Osteoblast (primary cell): ENCODE data around the gene MMP3. TPM values are rescaled to one million over a fixed set of nuclear protein-coding genes. Genes with fewer than 3 reads are reported as not detected.

Experiments used
- DNase-seq: peaks from one replicate; pipeline ENCODE4 v3.0.0; 2011; ENCODE audit warnings: low spot score, mixed read lengths; ENCODE audit not compliant: insufficient read length; ENCODE audit errors: missing footprints
- H2AFZ ChIP-seq: 2 replicates; pipeline ENCODE4 v1.6.0; 2011; ENCODE audit warnings: mild to moderate bottlenecking, low read length
- H3K27ac ChIP-seq: 2 replicates; pipeline ENCODE4 v1.5.1; 2011; ENCODE audit warnings: mild to moderate bottlenecking, low read depth, low read length, moderate library complexity
- H3K27me3 ChIP-seq: 2 replicates; pipeline ENCODE4 v1.6.0; 2012; ENCODE audit warnings: mild to moderate bottlenecking, control low read depth, inconsistent platforms, low read length, moderate library complexity; ENCODE audit not compliant: insufficient read depth
- H3K36me3 ChIP-seq: 2 replicates; pipeline ENCODE4 v1.5.1; 2011; ENCODE audit warnings: mild to moderate bottlenecking, low read length, control low read depth, moderate library complexity; ENCODE audit not compliant: insufficient read depth
- H3K4me1 ChIP-seq: 2 replicates; pipeline ENCODE4 v1.5.1; 2011; ENCODE audit warnings: mild to moderate bottlenecking, low read length, control low read depth, moderate library complexity; ENCODE audit not compliant: insufficient read depth
- H3K4me2 ChIP-seq: 2 replicates; pipeline ENCODE4 v1.6.0; 2011; ENCODE audit warnings: mild to moderate bottlenecking, low read length; ENCODE audit not compliant: insufficient read depth
- H3K4me3 ChIP-seq: fragments of 200-600 bp; sonication (generic); 3 replicates; pipeline ENCODE4 v1.5.1; 2012; ENCODE audit warnings: mild to moderate bottlenecking, low read length, inconsistent platforms; ENCODE audit not compliant: insufficient read depth
- H3K79me2 ChIP-seq: 2 replicates; pipeline ENCODE4 v1.6.0; 2012; ENCODE audit warnings: mild to moderate bottlenecking, low read length, control low read depth, inconsistent platforms; ENCODE audit not compliant: insufficient read depth
- H3K9me3 ChIP-seq: 2 replicates; pipeline ENCODE4 v1.5.1; 2011; ENCODE audit warnings: low read depth, low read length, control low read depth
- H4K20me1 ChIP-seq: 2 replicates; pipeline ENCODE4 v1.6.0; 2012; ENCODE audit warnings: mild to moderate bottlenecking, low read length, control low read depth; ENCODE audit not compliant: insufficient read depth
- total RNA-seq: library from RNA; depleted of rRNA; stranded (reverse); fragments of >200 nt; gene quantifications from 2 replicates; pipeline ENCODE4 v1.2.3, GENCODE V29; 2012
- TF ChIP-seq, protein P1 (sequence below): IDR thresholded peaks from 2 replicates; pipeline ENCODE4 v1.5.1; 2011; ENCODE audit warnings: mild to moderate bottlenecking, low read depth, low read length, moderate library complexity; ENCODE audit errors: extremely low read depth

The MMP3 gene
- total RNA-seq, 1 donor: 5.1 TPM

DNA sequence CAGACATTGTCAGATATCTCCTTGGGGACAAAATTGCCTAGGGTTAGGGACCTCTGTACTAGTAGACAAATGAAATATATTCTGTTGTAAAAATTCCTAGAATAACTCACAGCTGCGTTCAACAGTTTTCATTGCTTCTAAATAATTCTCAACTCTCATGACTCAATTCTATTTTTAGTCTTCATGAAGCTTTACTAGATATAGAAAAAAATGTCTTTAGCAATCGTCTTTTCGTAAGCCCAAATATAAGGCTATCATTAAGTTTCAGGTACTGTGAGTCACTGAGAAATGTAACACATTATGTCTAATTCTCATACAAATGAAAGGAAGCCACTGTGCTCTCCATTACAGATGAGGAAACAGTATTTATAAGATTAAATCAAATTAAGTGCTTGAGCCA lies 24.9 kb upstream of the MMP3 start:
- Histone ChIP-seq H3K9me3 (no peaks in the 10 kb centered on the region), H2AFZ (no peak overlapping the region), H3K79me2 (no peaks in the 10 kb centered on the region), H3K4me3 (no peak overlapping the region), H3K36me3 (no peaks in the 10 kb centered on the region), H3K4me2 (peak overlapping the region; percentile 40), H3K4me1 (peaks cover 6% of the 10 kb centered on the region), H3K27ac (no peak overlapping the region), H3K27me3 (no peaks in the 10 kb centered on the region), H4K20me1 (no peaks in the 10 kb centered on the region)
- peak; percentile 81 for DNase-seq
- TF ChIP-seq, protein P1, sequence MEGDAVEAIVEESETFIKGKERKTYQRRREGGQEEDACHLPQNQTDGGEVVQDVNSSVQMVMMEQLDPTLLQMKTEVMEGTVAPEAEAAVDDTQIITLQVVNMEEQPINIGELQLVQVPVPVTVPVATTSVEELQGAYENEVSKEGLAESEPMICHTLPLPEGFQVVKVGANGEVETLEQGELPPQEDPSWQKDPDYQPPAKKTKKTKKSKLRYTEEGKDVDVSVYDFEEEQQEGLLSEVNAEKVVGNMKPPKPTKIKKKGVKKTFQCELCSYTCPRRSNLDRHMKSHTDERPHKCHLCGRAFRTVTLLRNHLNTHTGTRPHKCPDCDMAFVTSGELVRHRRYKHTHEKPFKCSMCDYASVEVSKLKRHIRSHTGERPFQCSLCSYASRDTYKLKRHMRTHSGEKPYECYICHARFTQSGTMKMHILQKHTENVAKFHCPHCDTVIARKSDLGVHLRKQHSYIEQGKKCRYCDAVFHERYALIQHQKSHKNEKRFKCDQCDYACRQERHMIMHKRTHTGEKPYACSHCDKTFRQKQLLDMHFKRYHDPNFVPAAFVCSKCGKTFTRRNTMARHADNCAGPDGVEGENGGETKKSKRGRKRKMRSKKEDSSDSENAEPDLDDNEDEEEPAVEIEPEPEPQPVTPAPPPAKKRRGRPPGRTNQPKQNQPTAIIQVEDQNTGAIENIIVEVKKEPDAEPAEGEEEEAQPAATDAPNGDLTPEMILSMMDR: no peak

DNA sequence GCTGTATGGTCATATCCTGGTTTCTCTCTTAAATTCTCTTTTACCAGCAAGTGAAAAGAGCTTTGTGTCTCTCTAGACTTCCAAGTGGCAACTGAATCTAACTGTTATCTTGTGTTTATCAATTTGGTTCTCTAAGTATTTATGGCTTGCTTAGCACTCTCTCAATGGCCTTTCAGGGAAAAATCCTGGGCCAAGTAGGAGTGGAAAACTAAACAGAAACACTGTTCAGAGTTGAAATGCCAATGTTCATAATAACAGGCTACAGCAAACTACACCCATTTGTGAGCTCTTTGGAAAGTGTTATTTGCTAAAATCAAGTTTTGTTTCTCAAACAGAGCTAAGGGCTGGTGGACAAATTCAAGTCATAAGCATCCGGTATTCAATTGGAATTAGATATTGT lies 21.3 kb upstream of the MMP3 start:
- Histone ChIP-seq H3K9me3 (no peaks in the 10 kb centered on the region), H4K20me1 (no peaks in the 10 kb centered on the region), H3K27me3 (no peaks in the 10 kb centered on the region), H3K79me2 (no peaks in the 10 kb centered on the region), H3K4me3 (no peak overlapping the region), H2AFZ (no peak overlapping the region), H3K36me3 (no peaks in the 10 kb centered on the region), H3K4me2 (no peak overlapping the region), H3K4me1 (peaks cover 6% of the 10 kb centered on the region), H3K27ac (no peak overlapping the region)
- DNase-seq: no peak
- TF ChIP-seq, protein P1: no peak

DNA sequence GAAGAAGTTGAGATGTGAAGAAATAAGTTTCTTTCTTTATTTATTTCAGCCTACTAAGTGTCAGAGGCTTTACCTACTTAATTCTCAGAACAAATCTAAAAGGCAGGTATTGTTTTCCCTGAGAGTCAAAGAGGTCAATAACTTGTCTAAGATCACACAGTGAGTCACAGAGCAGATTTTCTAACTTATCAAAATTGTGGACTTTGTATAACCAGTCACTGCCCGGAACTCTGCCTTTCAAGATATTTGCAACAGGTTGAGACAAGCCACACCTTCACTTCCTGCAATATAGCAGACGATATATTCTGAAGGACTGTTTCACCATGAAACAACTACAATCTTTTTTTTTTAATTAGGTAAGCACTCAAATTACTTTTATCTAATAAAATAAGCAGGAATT lies 10.5 kb upstream of the MMP3 start:
- H3K79me2 ChIP-seq: no peaks in the 10 kb centered on the region
- no peak overlapping the region for H3K27ac ChIP-seq
- H3K4me2 ChIP-seq: no peak overlapping the region
- TF ChIP-seq, protein P1: no peak
- no peaks in the 10 kb centered on the region for H3K9me3 ChIP-seq
- H2AFZ ChIP-seq: no peak overlapping the region
- peaks cover 25% of the 10 kb centered on the region for H3K4me1 ChIP-seq
- DNase-seq: no peak
- H3K36me3 ChIP-seq: no peaks in the 10 kb centered on the region
- no peak overlapping the region for H3K4me3 ChIP-seq
- H4K20me1 ChIP-seq: no peaks in the 10 kb centered on the region
- H3K27me3 ChIP-seq: no peaks in the 10 kb centered on the region

DNA sequence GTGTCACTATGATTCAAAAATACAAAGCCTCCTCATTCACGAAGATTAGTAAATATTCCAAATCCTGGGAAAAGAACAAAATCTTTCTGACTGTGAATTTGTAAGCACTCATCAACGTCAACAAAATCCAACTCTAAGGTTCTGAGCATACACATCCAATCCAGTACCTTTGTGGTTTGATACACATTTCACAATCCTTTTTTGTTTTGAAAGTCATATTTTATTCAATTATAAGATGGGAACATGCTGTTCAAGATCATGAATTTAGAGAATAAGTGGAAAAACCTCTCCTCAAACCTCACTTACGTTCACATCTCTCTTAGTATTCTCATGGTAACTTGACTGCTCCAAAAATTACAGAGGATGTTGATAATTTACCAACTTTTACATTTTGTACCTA lies 9.6 kb upstream of the MMP3 start:
- Histone ChIP-seq H4K20me1 (no peaks in the 10 kb centered on the region), H3K9me3 (no peaks in the 10 kb centered on the region), H3K27me3 (no peaks in the 10 kb centered on the region), H3K4me1 (peaks cover 26% of the 10 kb centered on the region), H3K79me2 (no peaks in the 10 kb centered on the region), H3K4me2 (no peak overlapping the region), H2AFZ (no peak overlapping the region), H3K4me3 (no peak overlapping the region), H3K36me3 (no peaks in the 10 kb centered on the region), H3K27ac (no peak overlapping the region)
- DNase-seq: no peak
- TF ChIP-seq, protein P1: no peak
